ENCODE data around the gene VPS9D1. TPM values are rescaled to one million over a fixed set of nuclear protein-coding genes. Genes with fewer than 3 reads are reported as not detected.
"Not testable (repeated sequence)": the region's sequence is repeated elsewhere in the genome, so short reads cannot be mapped to it uniquely, and the experiment has no call there.

Gene VPS9D1
- total and polyA plus RNA-seq, 4 donors, result 3.6 to 7.2 (median 4.1) TPM

DNA sequence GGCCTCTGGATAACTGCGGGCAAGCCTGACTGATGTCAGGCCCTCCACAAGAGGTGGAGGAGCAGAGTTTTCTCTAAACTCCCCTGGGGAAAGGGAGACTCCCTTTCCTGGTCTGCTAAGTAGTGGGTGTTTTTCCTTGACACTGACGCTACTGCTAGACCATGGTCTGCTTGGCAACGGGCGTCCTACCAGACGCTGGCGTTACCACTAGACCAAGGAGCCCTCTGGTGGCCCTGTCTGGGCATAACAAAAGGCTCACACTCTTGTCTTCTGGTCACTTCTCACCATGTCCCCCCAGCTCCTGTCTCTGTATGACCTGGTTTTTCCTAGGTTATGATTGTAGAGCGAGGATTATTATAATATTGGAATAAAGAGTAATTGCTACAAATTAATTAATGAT lies 53.7 kb downstream of the VPS9D1 start:
- H3K9ac ChIP-seq (ENCODE audit: low read depth in 1 of 2, low read length in 2 of 2); H3K27me3 ChIP-seq (ENCODE audit: control insufficient read depth in 4 of 4, insufficient read depth in 4 of 4, low read length in 3 of 4); H3K36me3 ChIP-seq (ENCODE audit: control insufficient read depth in 4 of 4, insufficient read depth in 3 of 4, low read depth in 1 of 4, low read length in 3 of 4); H3K4me3 ChIP-seq (ENCODE audit: low read depth in 1 of 3, low read length in 3 of 3); H3K27ac ChIP-seq (ENCODE audit: low read depth in 1 of 2, low read length in 2 of 2); H3K9me3 ChIP-seq (ENCODE audit: control insufficient read depth in 4 of 4, low read length in 3 of 4); DNase-seq (ENCODE audit: low spot score): not testable (repeated sequence)
- H3K4me1 ChIP-seq (ENCODE audit: control insufficient read depth in 4 of 4, insufficient read depth in 4 of 4, low read length in 3 of 4), result peaks cover 0 to 15% (median 8%) of the 10 kb centered on the region in 4 donors
- WGBS, result 60% methylated on average over 7 of the region's 7 CpGs
- TF ChIP-seq, protein P1, sequence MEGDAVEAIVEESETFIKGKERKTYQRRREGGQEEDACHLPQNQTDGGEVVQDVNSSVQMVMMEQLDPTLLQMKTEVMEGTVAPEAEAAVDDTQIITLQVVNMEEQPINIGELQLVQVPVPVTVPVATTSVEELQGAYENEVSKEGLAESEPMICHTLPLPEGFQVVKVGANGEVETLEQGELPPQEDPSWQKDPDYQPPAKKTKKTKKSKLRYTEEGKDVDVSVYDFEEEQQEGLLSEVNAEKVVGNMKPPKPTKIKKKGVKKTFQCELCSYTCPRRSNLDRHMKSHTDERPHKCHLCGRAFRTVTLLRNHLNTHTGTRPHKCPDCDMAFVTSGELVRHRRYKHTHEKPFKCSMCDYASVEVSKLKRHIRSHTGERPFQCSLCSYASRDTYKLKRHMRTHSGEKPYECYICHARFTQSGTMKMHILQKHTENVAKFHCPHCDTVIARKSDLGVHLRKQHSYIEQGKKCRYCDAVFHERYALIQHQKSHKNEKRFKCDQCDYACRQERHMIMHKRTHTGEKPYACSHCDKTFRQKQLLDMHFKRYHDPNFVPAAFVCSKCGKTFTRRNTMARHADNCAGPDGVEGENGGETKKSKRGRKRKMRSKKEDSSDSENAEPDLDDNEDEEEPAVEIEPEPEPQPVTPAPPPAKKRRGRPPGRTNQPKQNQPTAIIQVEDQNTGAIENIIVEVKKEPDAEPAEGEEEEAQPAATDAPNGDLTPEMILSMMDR (IDR thresholded peaks at IDR 0.05; ENCODE audit: low read depth, low read length, missing input control), result peak; percentile 26
- peak; percentile 57 to 69 for TF ChIP-seq RAD21 (IDR thresholded peaks at IDR 0.05)

DNA sequence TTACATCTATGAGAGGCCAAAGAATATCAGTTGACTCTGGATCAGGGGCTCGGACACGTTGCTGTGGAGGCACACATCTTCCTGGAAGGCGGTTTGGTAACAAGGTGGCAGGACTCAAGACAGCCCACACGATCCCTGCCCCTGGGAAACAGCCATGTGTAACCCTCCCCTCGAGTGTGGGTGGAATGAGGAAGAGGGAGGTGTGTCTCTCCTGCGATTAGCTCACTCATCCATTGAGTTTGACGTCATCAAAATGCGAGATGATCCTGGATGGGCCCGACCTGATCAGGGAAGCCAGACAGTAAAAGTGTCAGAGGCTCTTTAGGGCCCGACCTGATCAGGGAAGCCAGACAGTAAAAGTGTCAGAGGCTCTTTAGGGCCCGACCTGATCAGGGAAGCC lies 56.5 kb downstream of the VPS9D1 start:
- peaks cover 0 to 15% (median 8%) of the 10 kb centered on the region in 4 donors for H3K4me1 ChIP-seq (ENCODE audit: control insufficient read depth in 4 of 4, insufficient read depth in 4 of 4, low read length in 3 of 4)
- H3K9ac ChIP-seq (ENCODE audit: low read depth in 1 of 2, low read length in 2 of 2); DNase-seq (ENCODE audit: low spot score); H3K27me3 ChIP-seq (ENCODE audit: control insufficient read depth in 4 of 4, insufficient read depth in 4 of 4, low read length in 3 of 4); H3K36me3 ChIP-seq (ENCODE audit: control insufficient read depth in 4 of 4, insufficient read depth in 3 of 4, low read depth in 1 of 4, low read length in 3 of 4); H3K4me3 ChIP-seq (ENCODE audit: low read depth in 1 of 3, low read length in 3 of 3); H3K27ac ChIP-seq (ENCODE audit: low read depth in 1 of 2, low read length in 2 of 2); H3K9me3 ChIP-seq (ENCODE audit: control insufficient read depth in 4 of 4, low read length in 3 of 4): not testable (repeated sequence)
- WGBS, result 93% methylated on average over 10 of the region's 11 CpGs

DNA sequence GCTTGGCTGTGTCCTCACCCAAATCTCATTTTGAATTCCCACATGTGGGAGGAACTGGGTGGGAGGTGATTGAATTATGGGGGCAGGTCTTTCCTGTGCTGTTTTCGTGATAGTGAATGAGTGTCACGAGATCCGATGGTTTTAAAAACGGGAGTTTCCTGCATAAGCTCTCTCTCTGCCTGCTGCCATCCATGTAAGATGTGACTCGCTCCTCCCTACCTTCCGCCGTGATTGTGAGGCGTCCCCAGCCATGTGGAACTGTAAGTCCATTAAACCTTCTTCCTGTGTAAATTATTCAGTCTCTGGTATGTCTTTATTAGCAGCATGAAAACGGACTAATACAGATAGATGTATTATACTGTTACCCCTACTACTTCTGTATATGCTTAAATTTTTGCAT lies 59.5 kb downstream of the VPS9D1 start:
- Histone ChIP-seq H3K4me3 (ENCODE audit: low read depth in 1 of 3, low read length in 3 of 3) (no peak overlapping the region), H3K9ac (ENCODE audit: low read depth in 1 of 2, low read length in 2 of 2) (no peak overlapping the region), H3K9me3 (ENCODE audit: control insufficient read depth in 4 of 4, low read length in 3 of 4) (no peaks in the 10 kb centered on the region), H3K36me3 (ENCODE audit: control insufficient read depth in 4 of 4, insufficient read depth in 3 of 4, low read depth in 1 of 4, low read length in 3 of 4) (peaks cover 1 to 9% (median 6%) of the 10 kb centered on the region in 4 donors), H3K27ac (ENCODE audit: low read depth in 1 of 2, low read length in 2 of 2) (no peak overlapping the region), H3K4me1 (ENCODE audit: control insufficient read depth in 4 of 4, insufficient read depth in 4 of 4, low read length in 3 of 4) (peaks cover 4 to 19% (median 15%) of the 10 kb centered on the region in 4 donors), H3K27me3 (ENCODE audit: control insufficient read depth in 4 of 4, insufficient read depth in 4 of 4, low read length in 3 of 4) (no peaks in the 10 kb centered on the region)
- TF ChIP-seq NR2F2 (IDR thresholded peaks at IDR 0.05) (no peak), HNF4G (IDR thresholded peaks at IDR 0.05) (no peak), SP1 (IDR thresholded peaks at IDR 0.05) (no peak), FOXA1 (IDR thresholded peaks at IDR 0.05) (no peak), EGR1 (IDR thresholded peaks at IDR 0.05; ENCODE audit: low read depth in 2 of 2) (no peak), HNF4A (conservative IDR thresholded peaks at IDR 0.05) (no peak), GABPA (IDR thresholded peaks at IDR 0.05 in 1 of 2, conservative IDR thresholded peaks at IDR 0.05 in 1 of 2) (no peak), RAD21 (IDR thresholded peaks at IDR 0.05) (no peak), RXRA (IDR thresholded peaks at IDR 0.05) (no peak)
- TF ChIP-seq, protein P2, sequence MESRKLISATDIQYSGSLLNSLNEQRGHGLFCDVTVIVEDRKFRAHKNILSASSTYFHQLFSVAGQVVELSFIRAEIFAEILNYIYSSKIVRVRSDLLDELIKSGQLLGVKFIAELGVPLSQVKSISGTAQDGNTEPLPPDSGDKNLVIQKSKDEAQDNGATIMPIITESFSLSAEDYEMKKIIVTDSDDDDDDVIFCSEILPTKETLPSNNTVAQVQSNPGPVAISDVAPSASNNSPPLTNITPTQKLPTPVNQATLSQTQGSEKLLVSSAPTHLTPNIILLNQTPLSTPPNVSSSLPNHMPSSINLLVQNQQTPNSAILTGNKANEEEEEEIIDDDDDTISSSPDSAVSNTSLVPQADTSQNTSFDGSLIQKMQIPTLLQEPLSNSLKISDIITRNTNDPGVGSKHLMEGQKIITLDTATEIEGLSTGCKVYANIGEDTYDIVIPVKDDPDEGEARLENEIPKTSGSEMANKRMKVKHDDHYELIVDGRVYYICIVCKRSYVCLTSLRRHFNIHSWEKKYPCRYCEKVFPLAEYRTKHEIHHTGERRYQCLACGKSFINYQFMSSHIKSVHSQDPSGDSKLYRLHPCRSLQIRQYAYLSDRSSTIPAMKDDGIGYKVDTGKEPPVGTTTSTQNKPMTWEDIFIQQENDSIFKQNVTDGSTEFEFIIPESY (IDR thresholded peaks at IDR 0.05), result no peak
- TF ChIP-seq, protein P3, sequence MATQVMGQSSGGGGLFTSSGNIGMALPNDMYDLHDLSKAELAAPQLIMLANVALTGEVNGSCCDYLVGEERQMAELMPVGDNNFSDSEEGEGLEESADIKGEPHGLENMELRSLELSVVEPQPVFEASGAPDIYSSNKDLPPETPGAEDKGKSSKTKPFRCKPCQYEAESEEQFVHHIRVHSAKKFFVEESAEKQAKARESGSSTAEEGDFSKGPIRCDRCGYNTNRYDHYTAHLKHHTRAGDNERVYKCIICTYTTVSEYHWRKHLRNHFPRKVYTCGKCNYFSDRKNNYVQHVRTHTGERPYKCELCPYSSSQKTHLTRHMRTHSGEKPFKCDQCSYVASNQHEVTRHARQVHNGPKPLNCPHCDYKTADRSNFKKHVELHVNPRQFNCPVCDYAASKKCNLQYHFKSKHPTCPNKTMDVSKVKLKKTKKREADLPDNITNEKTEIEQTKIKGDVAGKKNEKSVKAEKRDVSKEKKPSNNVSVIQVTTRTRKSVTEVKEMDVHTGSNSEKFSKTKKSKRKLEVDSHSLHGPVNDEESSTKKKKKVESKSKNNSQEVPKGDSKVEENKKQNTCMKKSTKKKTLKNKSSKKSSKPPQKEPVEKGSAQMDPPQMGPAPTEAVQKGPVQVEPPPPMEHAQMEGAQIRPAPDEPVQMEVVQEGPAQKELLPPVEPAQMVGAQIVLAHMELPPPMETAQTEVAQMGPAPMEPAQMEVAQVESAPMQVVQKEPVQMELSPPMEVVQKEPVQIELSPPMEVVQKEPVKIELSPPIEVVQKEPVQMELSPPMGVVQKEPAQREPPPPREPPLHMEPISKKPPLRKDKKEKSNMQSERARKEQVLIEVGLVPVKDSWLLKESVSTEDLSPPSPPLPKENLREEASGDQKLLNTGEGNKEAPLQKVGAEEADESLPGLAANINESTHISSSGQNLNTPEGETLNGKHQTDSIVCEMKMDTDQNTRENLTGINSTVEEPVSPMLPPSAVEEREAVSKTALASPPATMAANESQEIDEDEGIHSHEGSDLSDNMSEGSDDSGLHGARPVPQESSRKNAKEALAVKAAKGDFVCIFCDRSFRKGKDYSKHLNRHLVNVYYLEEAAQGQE (IDR thresholded peaks at IDR 0.05), result no peak
- TF ChIP-seq, protein P4, sequence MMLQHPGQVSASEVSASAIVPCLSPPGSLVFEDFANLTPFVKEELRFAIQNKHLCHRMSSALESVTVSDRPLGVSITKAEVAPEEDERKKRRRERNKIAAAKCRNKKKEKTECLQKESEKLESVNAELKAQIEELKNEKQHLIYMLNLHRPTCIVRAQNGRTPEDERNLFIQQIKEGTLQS (IDR thresholded peaks at IDR 0.05), result no peak
- TF ChIP-seq, protein P1 (IDR thresholded peaks at IDR 0.05; ENCODE audit: low read depth, low read length, missing input control), result no peak
- TF ChIP-seq, protein P5, sequence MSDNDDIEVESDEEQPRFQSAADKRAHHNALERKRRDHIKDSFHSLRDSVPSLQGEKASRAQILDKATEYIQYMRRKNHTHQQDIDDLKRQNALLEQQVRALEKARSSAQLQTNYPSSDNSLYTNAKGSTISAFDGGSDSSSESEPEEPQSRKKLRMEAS (IDR thresholded peaks at IDR 0.05), result no peak
- no peak for DNase-seq (ENCODE audit: low spot score)
- WGBS, result 96% methylated on average over 9 of the region's 9 CpGs

Data from liver (tissue), 9 donors.